ENCODE data around the gene CCDC124.
A peak's percentile ranks its signal among the peaks of the same experiment; 100 is the strongest.

The CCDC124 gene

DNA sequence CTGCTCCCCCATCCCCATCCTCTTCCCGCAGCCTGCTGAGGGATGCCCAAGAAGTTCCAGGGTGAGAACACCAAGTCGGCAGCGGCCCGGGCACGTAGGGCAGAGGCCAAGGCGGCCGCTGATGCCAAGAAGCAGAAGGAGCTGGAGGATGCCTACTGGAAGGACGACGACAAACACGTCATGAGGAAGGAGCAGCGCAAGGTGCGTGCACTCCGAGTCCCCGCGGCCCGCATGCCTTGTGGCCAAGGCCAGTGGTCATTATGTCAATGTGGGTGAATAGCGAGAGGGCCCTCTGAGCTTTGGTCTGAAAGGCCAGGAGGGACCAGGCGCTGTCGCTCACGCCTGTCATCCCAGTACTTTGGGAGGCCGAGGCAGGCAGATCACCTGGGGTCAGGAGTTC is 3.6 kb downstream of the CCDC124 start:
- DNase-seq (ENCODE audit: low read depth) = no peak

DNA sequence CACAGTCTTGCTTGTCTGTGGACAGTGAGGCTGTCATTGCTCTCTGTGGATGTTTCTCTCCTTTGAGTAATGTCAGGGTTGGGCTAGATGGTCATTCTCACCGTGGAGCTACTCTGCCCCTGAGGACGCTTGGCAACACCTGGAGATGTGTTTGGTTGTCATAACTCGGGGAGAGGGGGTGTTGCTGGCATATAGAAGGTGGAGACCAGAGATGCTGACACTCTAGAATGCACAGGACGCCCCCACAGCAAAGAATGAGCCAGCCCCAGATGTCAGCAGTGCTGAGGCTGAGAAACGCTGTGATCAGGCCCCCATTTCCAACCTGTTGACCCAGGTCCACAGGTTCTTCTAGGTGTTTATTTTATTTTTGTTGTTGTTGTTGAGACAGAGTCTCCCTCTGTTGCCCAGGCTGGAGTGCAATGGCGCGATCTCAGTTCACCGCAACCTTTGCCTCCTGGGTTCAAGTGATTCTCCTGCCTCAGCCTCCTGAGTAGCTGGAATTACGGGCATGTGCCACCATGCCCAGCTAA is 4.6 kb downstream of the CCDC124 start:
- no peak for DNase-seq (ENCODE audit: low read depth)

GRCh38 chr19:17938092-17938845 is 5.5 kb downstream of the CCDC124 start:
- peak; percentile 79 for DNase-seq (ENCODE audit: low read depth)

- DNase-seq (ENCODE audit: low read depth) = no peak
Measured at GRCh38 chr19:17942181-17942580, 9.4 kb downstream of the CCDC124 start.

- DNase-seq (ENCODE audit: low read depth) = no peak
Measured at GRCh38 chr19:17942582-17943273, 9.9 kb downstream of the CCDC124 start.

DNA sequence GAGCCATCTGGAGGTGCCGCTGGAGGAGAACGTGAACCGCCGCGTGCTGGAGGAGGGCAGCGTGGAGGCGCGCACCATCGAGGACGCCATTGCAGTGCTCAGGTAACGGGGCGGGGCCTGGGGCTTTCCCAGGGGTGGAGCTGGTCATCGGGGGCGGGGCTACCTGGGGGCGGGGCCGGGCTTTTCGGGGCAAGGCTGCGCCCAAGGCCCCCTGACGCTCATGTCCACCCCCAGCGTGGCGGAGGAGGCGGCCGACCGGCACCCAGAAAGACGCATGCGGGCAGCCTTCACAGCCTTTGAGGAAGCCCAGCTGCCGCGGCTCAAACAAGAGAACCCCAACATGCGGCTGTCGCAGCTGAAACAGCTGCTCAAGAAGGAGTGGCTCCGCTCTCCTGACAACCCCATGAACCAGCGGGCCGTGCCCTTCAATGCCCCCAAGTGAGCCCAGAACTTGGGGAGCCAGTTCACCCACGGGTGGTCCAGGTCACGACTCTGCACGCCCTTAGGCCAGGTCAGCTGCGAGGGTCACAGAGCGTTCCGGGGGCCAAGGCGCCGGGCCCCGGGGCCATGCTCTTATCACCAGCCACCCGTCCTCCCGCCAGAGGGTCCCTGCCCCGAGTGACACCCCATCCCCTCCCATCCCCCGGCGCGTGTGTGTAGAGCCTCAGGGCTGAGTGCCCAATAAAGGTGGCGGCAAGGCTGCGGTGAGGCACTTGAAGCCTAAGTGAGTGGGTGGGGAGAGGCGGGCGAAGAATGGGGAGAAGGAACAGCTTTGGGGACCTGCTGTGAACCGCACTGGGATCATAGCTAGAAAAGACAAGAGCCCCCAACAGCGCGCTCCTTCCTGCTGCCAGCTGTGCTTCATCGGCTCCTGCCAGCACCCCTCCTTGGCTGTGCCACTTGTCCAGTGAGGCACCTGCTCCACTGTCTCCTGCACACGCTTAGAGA is 10.7 kb downstream of the CCDC124 start:
- no peak for DNase-seq (ENCODE audit: low read depth)

DNA sequence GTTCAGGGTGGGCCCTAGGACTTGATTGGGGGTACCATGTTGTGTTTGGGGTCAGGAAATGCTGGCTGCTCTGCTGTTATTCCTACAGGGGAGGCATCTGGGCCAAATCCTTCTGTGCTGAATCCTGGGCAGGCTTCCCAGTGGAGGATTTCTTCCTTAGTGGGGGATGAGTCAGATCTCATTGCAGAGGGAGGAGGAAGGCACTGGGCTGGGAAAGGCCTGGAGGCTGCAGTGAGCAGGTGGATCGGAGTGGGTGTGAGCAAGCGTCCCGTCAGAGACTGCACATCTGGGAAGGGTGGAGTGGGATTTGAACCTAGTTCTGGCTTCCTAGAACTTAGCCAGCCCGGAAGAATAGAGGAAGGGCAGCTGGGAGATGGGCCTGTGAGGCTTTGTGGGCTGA is 11.5 kb downstream of the CCDC124 start:
- DNase-seq (ENCODE audit: low read depth) = no peak

GRCh38 chr19:17946965-17947784 is 14.4 kb downstream of the CCDC124 start:
- DNase-seq (ENCODE audit: low read depth) = no peak

- peak; percentile 91 for DNase-seq (ENCODE audit: low read depth)
Measured at GRCh38 chr19:17947815-17948513, 15.1 kb downstream of the CCDC124 start.

DNA sequence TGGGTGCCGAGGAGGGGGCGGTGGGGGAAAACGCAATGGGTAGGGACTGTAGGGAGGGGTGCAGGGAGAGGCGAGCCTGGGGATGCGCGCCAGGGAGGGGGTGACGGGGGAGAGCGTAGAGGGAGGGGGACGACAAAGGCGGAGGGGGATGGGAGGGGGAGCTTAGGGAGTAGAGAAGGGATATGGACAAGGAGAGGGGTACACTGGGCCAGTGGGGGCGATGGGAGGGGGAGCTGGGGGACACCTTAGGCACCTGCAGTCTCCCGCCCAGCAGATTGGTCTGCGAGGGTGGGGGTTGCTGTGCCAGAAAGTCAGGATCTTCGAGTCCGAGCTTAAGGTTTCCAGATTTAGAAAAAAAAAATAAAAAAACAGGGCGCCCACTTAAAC is 15.7 kb downstream of the CCDC124 start:
- DNase-seq (ENCODE audit: low read depth) = no peak

GRCh38 chr19:17948931-17949930 is 16.4 kb downstream of the CCDC124 start:
- DNase-seq (ENCODE audit: low read depth) = no peak

GRCh38 chr19:17949956-17950309 is 17.1 kb downstream of the CCDC124 start:
- DNase-seq (ENCODE audit: low read depth) = no peak

- DNase-seq (ENCODE audit: low read depth) = peak; percentile 51
Measured at GRCh38 chr19:17950310-17951156, 17.7 kb downstream of the CCDC124 start.

DNA sequence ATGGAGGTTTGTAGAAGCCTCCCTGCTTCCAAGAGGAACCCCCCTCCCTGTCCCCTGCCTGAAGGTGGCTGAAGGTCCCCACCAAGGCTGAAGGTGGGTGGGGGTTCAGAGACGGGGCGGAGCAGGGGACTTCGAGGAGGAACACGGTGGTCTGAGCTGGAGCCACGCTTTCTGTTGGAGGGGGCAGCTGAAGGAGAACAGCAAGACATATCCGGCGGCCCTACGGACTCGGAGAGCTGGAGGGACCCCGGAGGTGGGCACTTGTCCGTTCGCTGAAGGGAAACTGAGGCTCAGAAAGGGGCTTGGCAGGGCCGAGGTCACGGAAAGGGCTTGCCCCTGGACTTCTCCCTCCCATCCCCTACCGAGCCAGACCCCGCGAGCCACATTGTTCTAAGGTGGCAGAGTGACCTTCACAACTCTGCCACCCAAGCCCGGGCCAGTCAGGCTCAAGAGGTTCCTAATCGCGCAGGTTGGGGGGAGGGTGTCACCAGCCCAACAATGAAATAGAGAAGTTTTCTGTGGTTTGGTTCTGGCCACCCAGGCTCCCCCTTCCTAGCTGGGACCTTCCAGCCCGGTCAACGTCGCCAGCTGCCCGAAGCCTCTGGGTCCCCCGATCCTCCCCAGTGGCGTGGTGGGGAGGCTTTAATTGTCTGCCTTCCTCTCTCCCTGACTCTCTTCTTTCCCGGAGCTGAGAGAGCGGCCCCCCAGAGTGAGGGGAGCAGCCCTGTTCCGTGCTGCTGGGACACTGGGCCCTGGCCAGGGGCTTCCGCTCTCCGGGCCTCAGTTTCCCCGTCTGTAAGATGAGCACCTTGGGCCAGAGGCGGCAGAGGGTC is 18.6 kb downstream of the CCDC124 start:
- DNase-seq (ENCODE audit: low read depth) = no peak

DNA sequence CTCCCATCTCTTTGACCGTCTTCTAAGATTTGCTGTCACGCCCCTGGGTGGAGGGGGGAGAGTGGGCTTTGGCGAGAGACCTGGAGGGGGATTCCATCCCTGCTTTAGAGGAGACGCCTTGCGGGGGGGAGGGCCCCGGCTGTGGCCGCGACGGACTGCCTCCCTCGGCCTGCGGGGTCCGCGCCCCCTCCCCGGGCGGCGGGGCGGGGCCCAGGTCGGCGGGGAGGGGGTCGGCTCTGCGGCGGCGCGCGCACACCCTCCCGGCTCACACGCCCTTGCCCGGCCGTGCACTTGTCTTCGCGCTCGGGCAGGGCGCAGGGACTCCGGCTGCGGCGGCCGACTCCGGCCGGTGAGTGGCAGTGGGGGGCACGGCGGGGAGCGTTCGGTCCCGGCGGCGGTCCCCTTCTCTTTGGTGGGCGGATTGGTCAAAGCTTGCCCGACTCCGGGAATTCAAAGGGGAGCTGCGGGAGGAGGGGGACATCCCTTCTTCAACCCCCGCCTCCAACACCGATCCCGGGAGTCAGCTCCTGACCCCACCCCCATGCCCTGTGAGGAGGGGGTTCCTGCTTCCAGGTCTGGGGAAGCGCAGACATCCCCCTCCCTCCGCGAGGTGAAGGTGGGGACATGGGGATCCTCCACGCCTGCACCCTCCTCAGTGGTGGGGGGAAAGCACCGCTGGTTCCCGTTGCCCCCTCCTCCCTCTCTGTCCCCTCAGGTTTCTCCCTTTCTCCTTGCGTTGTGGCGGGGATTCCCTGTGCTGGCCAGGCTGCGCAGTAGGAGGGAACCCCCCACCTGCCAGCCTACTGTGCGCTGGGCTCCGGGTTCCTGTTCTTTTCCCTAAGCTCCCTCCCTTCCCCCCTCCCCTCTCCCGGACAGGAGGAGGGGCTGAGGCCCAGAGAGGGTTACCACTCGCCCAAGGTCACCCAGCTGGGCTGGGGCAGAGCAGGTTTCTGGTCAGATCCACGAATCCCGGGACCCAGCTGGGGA is 19.5 kb downstream of the CCDC124 start:
- DNase-seq (ENCODE audit: low read depth) = no peak

DNA sequence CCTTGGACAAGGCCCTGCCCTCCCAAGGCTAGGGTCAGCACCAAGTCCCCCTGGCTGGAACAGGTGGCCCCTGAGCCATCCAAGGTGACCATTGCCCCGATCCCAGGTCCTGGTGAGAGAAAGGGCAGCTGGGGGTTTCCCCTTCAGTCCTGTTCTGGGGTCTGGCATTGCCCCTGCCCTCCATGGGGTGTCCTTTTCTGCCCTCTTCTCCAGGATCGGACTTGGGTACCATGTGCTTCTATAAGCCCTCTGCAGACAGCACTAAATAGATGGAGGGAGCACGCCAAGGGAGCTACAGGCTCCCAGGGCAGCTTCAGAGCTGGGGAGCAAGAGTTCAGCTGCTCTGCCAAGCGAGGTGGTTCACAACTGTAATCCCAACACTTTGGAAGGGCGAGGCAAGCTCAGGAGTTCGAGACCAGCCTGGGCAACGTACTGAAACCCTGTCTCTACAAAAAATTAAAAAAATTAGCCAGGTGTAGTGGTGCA is 20.5 kb downstream of the CCDC124 start:
- no peak for DNase-seq (ENCODE audit: low read depth)

Measured in activated gamma-delta T cell treated with anti-CD3 and anti-CD28 coated beads, Interleukin-2, amount 50 U/mL, for 16 hours (primary cell).